ENCODE results near the gene SNX30.

DNA sequence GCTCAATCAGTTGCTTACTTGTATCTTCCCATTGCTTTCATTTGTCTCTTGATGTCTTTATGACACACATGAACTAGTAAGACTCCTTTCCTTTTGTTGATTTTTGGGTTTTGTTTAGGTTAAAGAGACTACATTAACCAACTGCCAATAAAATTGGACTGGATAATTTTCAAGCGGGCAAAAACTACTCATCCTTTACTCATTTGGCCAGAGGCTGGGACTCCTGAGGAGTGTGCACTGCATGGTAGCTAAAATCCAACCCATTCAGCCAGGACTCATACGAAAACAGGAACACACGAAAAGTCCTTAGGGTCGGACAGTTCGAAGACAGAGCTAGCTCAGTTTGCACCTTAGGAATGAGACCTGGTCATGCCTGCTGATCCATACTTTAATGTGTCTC, 134.2 kb downstream of the SNX30 start:
- TF ChIP-seq CTCF (conservative IDR thresholded peaks at IDR 0.05; ENCODE audit: low read depth, low read length), result no peak
- TF ChIP-seq EZH2 (IDR thresholded peaks at IDR 0.05; ENCODE audit: low read length, unreplicated experiment), result no peak
- no peak for TF ChIP-seq EZH2phosphoT487 (IDR thresholded peaks at IDR 0.05; ENCODE audit: borderline replicate concordance, low read length)
